IMR-90 (cell line): ENCODE results near the gene AUH. TPM values are rescaled to one million over a fixed set of nuclear protein-coding genes. Genes with fewer than 3 reads are reported as not detected.

ENCODE experiments used
- ATAC-seq: fragments of 200-7000 bp; cut with Tn5 transposase; 2 replicates; pipeline ENCODE4 v1.9.1; 2020; ENCODE audit warnings: low read depth, mild to moderate bottlenecking, moderate library complexity
- BruUV-seq: library from RNA; stranded (reverse); fragments of 400-500 nt; replicated peaks from 2 replicates; lab custom pipeline; 2021; lab: Mats Ljungman, UMichigan
- CTCF ChIA-PET: fragments of 300-600 bp; formaldehyde crosslinking; extraction: SDS; loops from one replicate; lab custom pipeline; 2021; ENCODE audit warnings: antibody characterized with exemption; lab: Yijun Ruan, JAX
- POLR2A ChIA-PET: fragments of 300-600 bp; sonication (Branson Sonifier 250); formaldehyde crosslinking; loops from one replicate; lab custom pipeline; 2022; ENCODE audit warnings: antibody characterized with exemption; ENCODE audit not compliant: unreplicated experiment; lab: Charles Lee
- DNase-seq: peaks from one replicate; pipeline ENCODE4 v3.0.0; 2013
- H2AFZ ChIP-seq: replicated peaks from 2 replicates; pipeline ENCODE3; 2013; ENCODE audit warnings: low read length, mild to moderate bottlenecking; ENCODE audit not compliant: poor library complexity
- H2AK5ac ChIP-seq: 2 replicates; pipeline ENCODE4 v1.6.1; 2013; ENCODE audit warnings: low read depth, low read length, inconsistent platforms
- H2AK9ac ChIP-seq: replicated peaks from 2 replicates; pipeline ENCODE3; 2013; ENCODE audit warnings: mild to moderate bottlenecking, low read depth, low read length, moderate library complexity; ENCODE audit not compliant: poor library complexity
- H2BK120ac ChIP-seq: 2 replicates; pipeline ENCODE4 v1.6.1; 2013; ENCODE audit warnings: low read depth, low read length, inconsistent platforms
- H2BK15ac ChIP-seq: 3 replicates; pipeline ENCODE4 v1.6.1; 2013; ENCODE audit warnings: low read depth, low read length, inconsistent platforms
- H2BK20ac ChIP-seq: 2 replicates; pipeline ENCODE4 v1.6.1; 2013; ENCODE audit warnings: low read depth, mild to moderate bottlenecking, inconsistent platforms, low read length, moderate library complexity
- H2BK5ac ChIP-seq: 2 replicates; pipeline ENCODE4 v1.6.1; 2013; ENCODE audit warnings: mild to moderate bottlenecking, low read depth, low read length, inconsistent platforms; ENCODE audit not compliant: poor library complexity, severe bottlenecking
- H3K14ac ChIP-seq: replicated peaks from 2 replicates; pipeline ENCODE4 v1.6.1; 2013; ENCODE audit warnings: low read depth, low read length, inconsistent platforms
- H3K18ac ChIP-seq: 2 replicates; pipeline ENCODE4 v1.6.1; 2013; ENCODE audit warnings: low read depth, low read length, control low read depth
- H3K23ac ChIP-seq: 2 replicates; pipeline ENCODE4 v1.6.1; 2013; ENCODE audit warnings: low read depth, low read length, inconsistent platforms
- H3K27ac ChIP-seq: 2 replicates; pipeline ENCODE4 v1.5.1; 2013; ENCODE audit warnings: mild to moderate bottlenecking, control low read depth, low read length; ENCODE audit not compliant: insufficient read depth
- H3K27me3 ChIP-seq: 2 replicates; pipeline ENCODE4 v1.6.1; 2013; ENCODE audit warnings: low read length; ENCODE audit not compliant: control insufficient read depth, insufficient read depth
- H3K36me3 ChIP-seq: 2 replicates; pipeline ENCODE4 v1.6.1; 2013; ENCODE audit warnings: low read length, mixed read lengths; ENCODE audit not compliant: control insufficient read depth, insufficient read depth
- H3K4ac ChIP-seq: 2 replicates; pipeline ENCODE4 v1.6.1; 2013; ENCODE audit warnings: low read depth, low read length, inconsistent platforms
- H3K4me1 ChIP-seq: 2 replicates; pipeline ENCODE4 v1.6.1; 2013; ENCODE audit warnings: low read length, mixed read lengths; ENCODE audit not compliant: control insufficient read depth, insufficient read depth
- H3K4me2 ChIP-seq: 2 replicates; pipeline ENCODE4 v1.6.1; 2013; ENCODE audit warnings: low read depth, mild to moderate bottlenecking, control low read depth, low read length, moderate library complexity
- H3K4me3 ChIP-seq: 2 replicates; pipeline ENCODE4 v1.5.1; 2013; ENCODE audit warnings: low read depth, mild to moderate bottlenecking, control low read depth, low read length, moderate library complexity; ENCODE audit not compliant: insufficient read depth
- H3K56ac ChIP-seq: 2 replicates; pipeline ENCODE4 v1.6.1; 2013; ENCODE audit warnings: low read length, inconsistent platforms; ENCODE audit not compliant: insufficient read depth; ENCODE audit errors: extremely low read depth
- H3K79me1 ChIP-seq, 2 experiments: 2 replicates each; pipeline ENCODE4 v1.6.1; 2013; ENCODE audit warnings: low read length in 2 of 2, inconsistent platforms in 1 of 2, low read depth in 1 of 2
- H3K9ac ChIP-seq: 2 replicates; pipeline ENCODE4 v1.6.1; 2013; ENCODE audit warnings: low read depth, low read length, control low read depth
- H3K9me1 ChIP-seq: 2 replicates; pipeline ENCODE4 v1.6.1; 2013; ENCODE audit warnings: low read length, inconsistent platforms; ENCODE audit not compliant: insufficient read depth
- H3K9me3 ChIP-seq: 2 replicates; pipeline ENCODE4 v1.6.1; 2013; ENCODE audit warnings: low read length; ENCODE audit not compliant: control insufficient read depth, insufficient read depth
- H4K20me1 ChIP-seq: 2 replicates; pipeline ENCODE4 v1.6.1; 2013; ENCODE audit warnings: low read length, inconsistent platforms; ENCODE audit not compliant: insufficient read depth
- H4K5ac ChIP-seq: 2 replicates; pipeline ENCODE4 v1.6.1; 2013; ENCODE audit warnings: mild to moderate bottlenecking, low read depth, low read length, control low read depth
- H4K8ac ChIP-seq, 2 experiments: 2 replicates each; pipeline ENCODE4 v1.6.1; 2013; ENCODE audit warnings: low read depth in 2 of 2, low read length in 2 of 2, control low read depth in 1 of 2, inconsistent platforms in 1 of 2
- H4K91ac ChIP-seq: 2 replicates; pipeline ENCODE4 v1.6.1; 2013; ENCODE audit warnings: low read depth, low read length, inconsistent platforms; ENCODE audit not compliant: insufficient read depth
- BHLHE40 ChIP-seq: fragments of 150-350 bp; IDR thresholded peaks from 2 replicates; pipeline ENCODE4 v1.6.1; 2016; ENCODE audit warnings: mild to moderate bottlenecking, low read depth, low read length
- CHD1 ChIP-seq: IDR thresholded peaks from 2 replicates; pipeline ENCODE4 v1.6.1; 2012; ENCODE audit warnings: low read depth, low read length, improper control_type of control experiment
- MXI1 ChIP-seq: IDR thresholded peaks from 2 replicates; pipeline ENCODE4 v1.6.1; 2012; ENCODE audit warnings: low read depth, mild to moderate bottlenecking, low read length, moderate library complexity, borderline replicate concordance
- WGBS, 2 experiments: methylation state at CpG; one replicate each; pipeline versions ENCODE4 v1.1.5 to v1.1.7; 2013; ENCODE audit warnings: missing lambda C conversion rate in 2 of 2; ENCODE audit not compliant: insufficient read length in 1 of 2; ENCODE audit errors: extremely low coverage in 2 of 2; 5-methylcytosine and 5-hydroxymethylcytosine counted together
- dilution Hi-C: fragments of 300-500 bp; cut with HindIII; formaldehyde crosslinking; loops from one replicate; pipeline ENCODE4 v1.14.3; 2018; ENCODE audit warnings: low sequenced_read_pairs; ENCODE audit not compliant: unreplicated experiment
- in situ Hi-C: fragments of 300-500 bp; cut with MboI; formaldehyde crosslinking; loops from 3 replicates; pipeline ENCODE4 v1.14.3; 2019; ENCODE audit warnings: low sequenced_read_pairs, inconsistent platforms, mixed read lengths
- intact Hi-C: fragments of 100-400 bp; cut with micrococcal nuclease; formaldehyde crosslinking; loops from 2 replicates; pipeline ENCODE4 v1.10.0; 2022
- polyA plus RNA-seq, 3 experiments: library from polyadenylated mRNA; depleted of rRNA; stranded (reverse); fragments of >200 nt; gene quantifications; 2 replicates each; pipeline ENCODE4 v1.2.3, GENCODE V29; 2012; ENCODE audit warnings: low replicate concordance in 1 of 3
- total RNA-seq: library from RNA; depleted of rRNA; stranded (reverse); fragments of >200 nt; gene quantifications from 2 replicates; pipeline ENCODE4 v1.2.3, GENCODE V29; 2012

AUH gene
- total and polyA plus RNA-seq, 2 of the 4 experiments (the other 2 are of a cell fraction): 5.9 to 8.1 TPM

DNA sequence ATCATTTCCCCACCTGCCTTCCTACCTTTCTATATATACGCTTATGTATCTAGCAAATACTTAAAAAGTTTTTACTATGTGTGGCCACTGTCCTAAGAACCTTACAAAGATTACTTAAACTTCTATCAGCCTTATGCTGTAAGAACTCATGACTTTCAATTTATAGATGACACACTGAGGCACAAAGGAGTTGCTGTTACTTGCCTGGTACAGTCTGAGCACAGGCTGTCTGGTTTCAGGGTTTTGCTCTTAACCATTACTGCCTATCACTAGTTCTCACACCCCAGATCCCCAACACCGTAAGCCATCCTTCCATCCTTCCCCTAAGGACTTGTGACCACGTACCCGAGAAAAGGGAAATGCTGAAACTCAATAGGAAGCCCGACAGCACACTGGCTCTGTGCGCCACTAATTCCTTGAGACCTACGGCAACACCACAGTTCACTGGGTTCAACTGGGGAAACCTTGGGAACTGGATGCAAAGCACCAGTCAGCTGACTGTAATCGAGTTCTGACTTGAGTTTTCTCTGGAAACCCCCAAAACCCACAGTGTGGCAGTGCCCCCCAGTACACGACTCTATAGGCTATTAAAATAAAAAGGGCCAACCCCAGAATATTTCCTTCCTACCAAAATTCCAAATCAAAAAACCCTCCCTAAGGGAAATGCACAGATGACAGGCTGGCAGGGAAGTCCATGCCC lies 56.0 kb downstream of the AUH start:
- 100% methylated on average over 4 of the region's 9 CpGs; no CpG with 5 or more reads in 1 of the 2 experiments for WGBS, 2 experiments
- H3K9me3 ChIP-seq: no peaks in the 10 kb centered on the region
- BruUV-seq: no TSS peak
- H3K18ac ChIP-seq: peak overlapping the region; percentile 23; the same call in 1 of the 2 replicates
- H3K4ac ChIP-seq: peak overlapping the region; percentile 35
- no peak overlapping the region for H2AK9ac ChIP-seq
- peak overlapping the region; percentile 55; the same call in 1 of the 2 replicates for H2BK20ac ChIP-seq
- ATAC-seq (no peak), DNase-seq (no peak)
- H3K23ac ChIP-seq: no peak overlapping the region
- no peak overlapping the region for H3K27ac ChIP-seq
- ChIA-PET CTCF (no interaction called here), POLR2A (no interaction called here)
- H3K27me3 ChIP-seq: no peaks in the 10 kb centered on the region
- TF ChIP-seq BHLHE40: no peak
- TF ChIP-seq MXI1: no peak
- no peak for TF ChIP-seq CHD1
- H3K4me2 ChIP-seq: no peak overlapping the region
- no peak overlapping the region for H3K56ac ChIP-seq
- H4K8ac ChIP-seq: peak overlapping the region in 1 of 2 experiments; percentile 1; a peak in 1 of 4 replicates
- peaks cover 4% of the 10 kb centered on the region; the same call in 1 of the 2 replicates for H3K36me3 ChIP-seq
- H4K91ac ChIP-seq: no peak overlapping the region
- peak overlapping the region; percentile 47; the same call in 1 of the 3 replicates for H2BK15ac ChIP-seq
- in situ Hi-C loops (no loop called here), dilution Hi-C loops (no loop called here), intact Hi-C loops (no loop called here)
- no peaks in the 10 kb centered on the region for H4K20me1 ChIP-seq
- H2BK5ac ChIP-seq: peak overlapping the region; percentile 48
- H3K14ac ChIP-seq: peak overlapping the region; percentile 45; the same call in 1 of the 2 replicates
- H2AFZ ChIP-seq: no peak overlapping the region
- H3K9me1 ChIP-seq: peaks cover 12% of the 10 kb centered on the region
- H2BK120ac ChIP-seq: no peak overlapping the region; the same call in 1 of the 2 replicates
- peaks cover 10% of the 10 kb centered on the region for H3K4me1 ChIP-seq
- H3K9ac ChIP-seq: no peak overlapping the region
- H4K5ac ChIP-seq: peak overlapping the region; percentile 20; the same call in 1 of the 2 replicates
- H3K79me1 ChIP-seq: peaks cover 18 to 66% of the 10 kb centered on the region in 2 experiments
- H2AK5ac ChIP-seq: peak overlapping the region; percentile 48
- H3K4me3 ChIP-seq: no peak overlapping the region
